ENCODE data around the gene LRP2BP.
"Not testable (repeated sequence)": the region's sequence is repeated elsewhere in the genome, so short reads cannot be mapped to it uniquely, and the experiment has no call there.

LRP2BP gene

GRCh38 chr4:185341377-185341776, 54.3 kb downstream of the LRP2BP start:
- ChIA-PET POLR2A (ENCODE audit: low non-redundant PET) (no interaction called here), CTCF (no interaction called here)
- TF ChIP-seq, protein P1, sequence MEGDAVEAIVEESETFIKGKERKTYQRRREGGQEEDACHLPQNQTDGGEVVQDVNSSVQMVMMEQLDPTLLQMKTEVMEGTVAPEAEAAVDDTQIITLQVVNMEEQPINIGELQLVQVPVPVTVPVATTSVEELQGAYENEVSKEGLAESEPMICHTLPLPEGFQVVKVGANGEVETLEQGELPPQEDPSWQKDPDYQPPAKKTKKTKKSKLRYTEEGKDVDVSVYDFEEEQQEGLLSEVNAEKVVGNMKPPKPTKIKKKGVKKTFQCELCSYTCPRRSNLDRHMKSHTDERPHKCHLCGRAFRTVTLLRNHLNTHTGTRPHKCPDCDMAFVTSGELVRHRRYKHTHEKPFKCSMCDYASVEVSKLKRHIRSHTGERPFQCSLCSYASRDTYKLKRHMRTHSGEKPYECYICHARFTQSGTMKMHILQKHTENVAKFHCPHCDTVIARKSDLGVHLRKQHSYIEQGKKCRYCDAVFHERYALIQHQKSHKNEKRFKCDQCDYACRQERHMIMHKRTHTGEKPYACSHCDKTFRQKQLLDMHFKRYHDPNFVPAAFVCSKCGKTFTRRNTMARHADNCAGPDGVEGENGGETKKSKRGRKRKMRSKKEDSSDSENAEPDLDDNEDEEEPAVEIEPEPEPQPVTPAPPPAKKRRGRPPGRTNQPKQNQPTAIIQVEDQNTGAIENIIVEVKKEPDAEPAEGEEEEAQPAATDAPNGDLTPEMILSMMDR (conservative IDR thresholded peaks at IDR 0.05; ENCODE audit: low read depth), result no peak
- H3K27ac ChIP-seq, result no peak overlapping the region
- DNase-seq (ENCODE audit: low spot score), result no peak

- ChIA-PET CTCF (no interaction called here), POLR2A (ENCODE audit: low non-redundant PET) (no interaction called here)
- no peak for DNase-seq (ENCODE audit: low spot score)
- no peak overlapping the region for H3K27ac ChIP-seq
- TF ChIP-seq, protein P1 (conservative IDR thresholded peaks at IDR 0.05; ENCODE audit: low read depth), result no peak
Observed at GRCh38 chr4:185339941-185340340, 55.8 kb downstream of the LRP2BP start.

- H3K27ac ChIP-seq, result no peak overlapping the region
- ChIA-PET CTCF (no interaction called here), POLR2A (ENCODE audit: low non-redundant PET) (no interaction called here)
- no peak for DNase-seq (ENCODE audit: low spot score)
- TF ChIP-seq, protein P1 (conservative IDR thresholded peaks at IDR 0.05; ENCODE audit: low read depth), result no peak
Observed at GRCh38 chr4:185335579-185335978, 60.1 kb downstream of the LRP2BP start.

GRCh38 chr4:185334326-185334725, 61.4 kb downstream of the LRP2BP start:
- ChIA-PET CTCF (interaction anchor here (0.8 kb wide), 1 partner anchor 9 kb away, joined by 5 read pairs; no protein-coding TSS in a partner anchor), POLR2A (ENCODE audit: low non-redundant PET) (no interaction called here)
- TF ChIP-seq, protein P1 (conservative IDR thresholded peaks at IDR 0.05; ENCODE audit: low read depth), result no peak
- no peak for DNase-seq (ENCODE audit: low spot score)
- H3K27ac ChIP-seq, result no peak overlapping the region

- POLR2A ChIA-PET (ENCODE audit: low non-redundant PET), result no interaction called here
- H3K27ac ChIP-seq, result no peak overlapping the region
- no peak for DNase-seq (ENCODE audit: low spot score)
- CTCF ChIA-PET, result interaction anchor here (0.6 kb wide), 2 partner anchors 26 to 54 kb away, joined by 4 read pairs; no protein-coding TSS in a partner anchor
- TF ChIP-seq, protein P1 (conservative IDR thresholded peaks at IDR 0.05; ENCODE audit: low read depth), result no peak
Observed at GRCh38 chr4:185332575-185333464, 62.9 kb downstream of the LRP2BP start.

GRCh38 chr4:185329879-185330510, 65.7 kb downstream of the LRP2BP start:
- CTCF ChIA-PET; DNase-seq (ENCODE audit: low spot score); POLR2A ChIA-PET (ENCODE audit: low non-redundant PET); H3K27ac ChIP-seq: not testable (repeated sequence)

DNA sequence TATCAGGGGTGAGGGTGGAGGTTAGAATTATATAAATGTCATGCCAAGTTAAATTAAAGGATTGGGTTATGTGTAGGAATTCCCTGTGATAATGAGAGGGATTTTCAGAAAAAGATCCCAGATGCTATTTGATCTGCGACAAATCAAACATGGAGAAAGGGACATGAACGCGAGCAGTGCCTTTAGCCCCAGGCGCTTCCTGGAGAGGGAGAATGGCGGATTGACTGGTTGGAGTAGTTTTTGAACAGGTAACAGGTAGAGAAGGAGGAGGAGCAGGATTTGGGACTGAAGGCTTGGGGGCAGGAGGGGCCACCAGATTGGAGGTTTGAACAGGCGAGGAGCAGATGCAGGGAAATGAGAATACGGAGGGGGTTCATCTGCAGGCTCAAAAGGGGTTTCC, 67.1 kb downstream of the LRP2BP start:
- H3K27ac ChIP-seq, result no peak overlapping the region
- ChIA-PET POLR2A (ENCODE audit: low non-redundant PET) (no interaction called here), CTCF (no interaction called here)
- DNase-seq (ENCODE audit: low spot score), result no peak
- TF ChIP-seq, protein P1 (conservative IDR thresholded peaks at IDR 0.05; ENCODE audit: low read depth), result no peak

GRCh38 chr4:185325721-185326120, 70.0 kb downstream of the LRP2BP start:
- H3K27ac ChIP-seq; POLR2A ChIA-PET (ENCODE audit: low non-redundant PET); DNase-seq (ENCODE audit: low spot score); CTCF ChIA-PET: not testable (repeated sequence)

- DNase-seq (ENCODE audit: low spot score); POLR2A ChIA-PET (ENCODE audit: low non-redundant PET); H3K27ac ChIP-seq: not testable (repeated sequence)
- CTCF ChIA-PET, result interaction anchor here (0.6 kb wide), 1 partner anchor 324 kb away, joined by 4 read pairs; no protein-coding TSS in a partner anchor
Observed at GRCh38 chr4:185324361-185324760, 71.4 kb downstream of the LRP2BP start.

All from RWPE1 (cell line).